SK-N-SH (cell line): ENCODE results near the gene TRMT10B. TPM values are rescaled to one million over a fixed set of nuclear protein-coding genes. Genes with fewer than 3 reads are reported as not detected.

Source experiments
- CTCF ChIA-PET: fragments of 300-600, 350-600 bp; formaldehyde crosslinking; extraction: SDS; loops from one replicate; lab custom pipeline; 2021; lab: Yijun Ruan, JAX
- POLR2A ChIA-PET: fragments of 350-600 bp; sonication (Branson Sonifier 250); formaldehyde crosslinking; extraction: SDS; loops from one replicate; lab custom pipeline; 2020; ENCODE audit warnings: antibody characterized with exemption, inconsistent platforms; lab: Yijun Ruan, JAX
- DNase-seq: peaks from one replicate; pipeline ENCODE4 v3.0.0; 2012
- H2AFZ ChIP-seq: fragments of 200-600 bp; sonication (generic); 2 replicates; pipeline ENCODE4 v1.8.1; 2016; ENCODE audit warnings: antibody characterized with exemption, mild to moderate bottlenecking, low read depth
- H3F3A ChIP-seq: fragments of 200-600 bp; sonication (generic); replicated peaks from 2 replicates; pipeline ENCODE3; 2016; ENCODE audit warnings: antibody characterized with exemption, mild to moderate bottlenecking; ENCODE audit not compliant: insufficient read depth
- H3K27ac ChIP-seq, 2 experiments: fragments of 200-500 bp in 1 of 2; fragments of 200-600 bp in 1 of 2; sonication (Bioruptor generic) in 1 of 2; sonication (generic), shearing (Covaris generic) in 1 of 2; 2 replicates each; pipeline versions ENCODE4 v1.5.1 to v1.6.1; 2014 to 2016; ENCODE audit warnings: low read depth in 2 of 2, inconsistent platforms in 1 of 2, low read length in 1 of 2, mild to moderate bottlenecking in 1 of 2, mixed read lengths in 1 of 2
- H3K27me3 ChIP-seq: fragments of 200-600 bp; sonication (generic), shearing (Covaris generic); 2 replicates; pipeline ENCODE4 v1.6.1; 2016; ENCODE audit warnings: mixed run types; ENCODE audit not compliant: insufficient read depth
- H3K36me3 ChIP-seq, 2 experiments: fragments of 200-500 bp in 1 of 2; fragments of 200-600 bp in 1 of 2; sonication (Bioruptor generic) in 1 of 2; sonication (generic) in 1 of 2; replicated peaks in 1 of 2; 2 replicates each; pipeline versions ENCODE3 to v1.5.1; 2014 to 2016; ENCODE audit warnings: low read length in 1 of 2, mild to moderate bottlenecking in 1 of 2; ENCODE audit not compliant: insufficient read depth in 2 of 2, control insufficient read depth in 1 of 2
- H3K4me1 ChIP-seq, 2 experiments: fragments of 200-500 bp in 1 of 2; fragments of 200-600 bp in 1 of 2; sonication (Bioruptor generic) in 1 of 2; sonication (generic), shearing (Covaris generic) in 1 of 2; 2 replicates each; pipeline versions ENCODE4 v1.5.1 to v1.6.1; 2014 to 2016; ENCODE audit warnings: low read depth in 1 of 2, low read length in 1 of 2, mixed run types in 1 of 2; ENCODE audit not compliant: insufficient read depth in 2 of 2, control insufficient read depth in 1 of 2
- H3K4me2 ChIP-seq: fragments of 200-600 bp; sonication (generic), shearing (Covaris generic); 2 replicates; pipeline ENCODE4 v1.6.1; 2017; ENCODE audit warnings: mixed run types
- H3K4me3 ChIP-seq, 2 experiments: fragments of 200-500 bp in 1 of 2; fragments of 200-600 bp in 1 of 2; sonication (Bioruptor generic) in 1 of 2; sonication (generic), shearing (Covaris generic) in 1 of 2; 2 replicates each; pipeline versions ENCODE4 v1.5.1 to v1.8.1; 2014 to 2016; ENCODE audit warnings: low read depth in 2 of 2, inconsistent platforms in 1 of 2, low read length in 1 of 2, mild to moderate bottlenecking in 1 of 2, mixed read lengths in 1 of 2, moderate library complexity in 1 of 2
- H3K79me2 ChIP-seq: fragments of 200-600 bp; sonication (generic); 2 replicates; pipeline ENCODE4 v1.8.1; 2017; ENCODE audit warnings: mild to moderate bottlenecking; ENCODE audit not compliant: insufficient read depth
- H3K9ac ChIP-seq: fragments of 200-600 bp; sonication (generic); 2 replicates; pipeline ENCODE4 v1.6.1; 2017; ENCODE audit warnings: mixed run types
- H3K9me2 ChIP-seq: fragments of 200-600 bp; sonication (generic); 2 replicates; pipeline ENCODE4 v1.6.1; 2017; ENCODE audit warnings: mixed run types
- H3K9me3 ChIP-seq: fragments of 200-600 bp; sonication (generic); 2 replicates; pipeline ENCODE4 v1.6.1; 2017; ENCODE audit warnings: mixed run types, mild to moderate bottlenecking, moderate library complexity
- H4K20me1 ChIP-seq: fragments of 200-600 bp; sonication (generic); 2 replicates; pipeline ENCODE4 v1.6.1; 2017; ENCODE audit warnings: mild to moderate bottlenecking, mixed run types; ENCODE audit not compliant: insufficient read depth
- CHD2 ChIP-seq: fragments of 150-350 bp; IDR thresholded peaks from 2 replicates; pipeline ENCODE4 v1.6.1; 2018; ENCODE audit warnings: low read length; ENCODE audit not compliant: partially characterized antibody
- ELF1 ChIP-seq: IDR thresholded peaks from 2 replicates; pipeline ENCODE4 v1.4.0; 2012
- EZH2phosphoT487 ChIP-seq: fragments of 200-600 bp; sonication (generic); IDR thresholded peaks from 2 replicates; pipeline ENCODE4 v1.6.1; 2017; ENCODE audit warnings: low read depth, mixed run types, mild to moderate bottlenecking, antibody characterized with exemption, moderate library complexity, borderline replicate concordance
- FOSL2 ChIP-seq: IDR thresholded peaks from 2 replicates; pipeline ENCODE4 v1.4.0; 2012; ENCODE audit warnings: low read depth, mild to moderate bottlenecking, moderate library complexity, borderline replicate concordance
- FOXJ3 ChIP-seq: sonication (generic); formaldehyde crosslinking; IDR thresholded peaks from 2 replicates; pipeline ENCODE4 v1.5.1; 2020; ENCODE audit warnings: mild to moderate bottlenecking, missing genetic modification reagents
- FOXM1 ChIP-seq: IDR thresholded peaks from 2 replicates; pipeline ENCODE4 v1.4.0; 2012; ENCODE audit warnings: low read depth, mild to moderate bottlenecking
- JUND ChIP-seq: IDR thresholded peaks from 2 replicates; pipeline ENCODE4 v1.4.0; 2012
- MEF2A ChIP-seq: IDR thresholded peaks from 2 replicates; pipeline ENCODE4 v1.4.0; 2012; ENCODE audit warnings: low read depth, borderline replicate concordance
- MXI1 ChIP-seq: IDR thresholded peaks from 2 replicates; pipeline ENCODE4 v1.6.1; 2012; ENCODE audit warnings: mild to moderate bottlenecking, low read depth, low read length, improper control_type of control experiment
- NFIC ChIP-seq: IDR thresholded peaks from 2 replicates; pipeline ENCODE4 v1.4.0; 2012; ENCODE audit warnings: borderline replicate concordance
- NRF1 ChIP-seq: IDR thresholded peaks from 2 replicates; pipeline ENCODE4 v1.6.1; 2012; ENCODE audit warnings: low read depth, mild to moderate bottlenecking, low read length
- POLR2AphosphoS5 ChIP-seq: IDR thresholded peaks from 2 replicates; pipeline ENCODE4 v1.6.1; 2012; ENCODE audit warnings: low read depth, low read length
- RAD21 ChIP-seq: IDR thresholded peaks from 2 replicates; pipeline ENCODE4 v1.6.1; 2012; ENCODE audit warnings: mild to moderate bottlenecking, low read length
- RCOR1 ChIP-seq: fragments of 150-350 bp; IDR thresholded peaks from 2 replicates; pipeline ENCODE4 v1.6.1; 2017; ENCODE audit warnings: antibody characterized with exemption, low read length
- RFX5 ChIP-seq: IDR thresholded peaks from 2 replicates; pipeline ENCODE4 v1.6.1; 2012; ENCODE audit warnings: mild to moderate bottlenecking, improper control_type of control experiment, low read length
- RXRA ChIP-seq: IDR thresholded peaks from 2 replicates; pipeline ENCODE4 v1.4.0; 2012; ENCODE audit warnings: low read depth, mild to moderate bottlenecking, borderline replicate concordance
- SIN3A ChIP-seq: IDR thresholded peaks from 2 replicates; pipeline ENCODE4 v1.6.1; 2012; ENCODE audit warnings: low read depth, mild to moderate bottlenecking, low read length, moderate library complexity, borderline replicate concordance
- SMC3 ChIP-seq: IDR thresholded peaks from 2 replicates; pipeline ENCODE4 v1.6.1; 2012; ENCODE audit warnings: low read depth, low read length, improper control_type of control experiment
- TAF1 ChIP-seq: IDR thresholded peaks from 2 replicates; pipeline ENCODE4 v1.6.1; 2012; ENCODE audit warnings: low read depth, mild to moderate bottlenecking, low read length, moderate library complexity, borderline replicate concordance
- YY1 ChIP-seq: IDR thresholded peaks from 2 replicates; pipeline ENCODE4 v1.4.0; 2012; ENCODE audit warnings: low read depth, mild to moderate bottlenecking
- WGBS: methylation state at CpG from one replicate; pipeline ENCODE4 v1.1.6; 2017; ENCODE audit warnings: low lambda C conversion rate; 5-methylcytosine and 5-hydroxymethylcytosine counted together
- polyA plus RNA-seq, 3 experiments: library from polyadenylated mRNA; depleted of rRNA; stranded (reverse); fragments of >200 nt; gene quantifications; 2 replicates each; pipeline ENCODE4 v1.2.3, GENCODE V29; 2012
- TF ChIP-seq, protein P1 (sequence below): IDR thresholded peaks from 2 replicates; pipeline ENCODE4 v1.4.0; 2012; ENCODE audit warnings: low read depth, borderline replicate concordance
- TF ChIP-seq, protein P2 (sequence below): IDR thresholded peaks from 2 replicates; pipeline ENCODE4 v1.4.0; 2012; ENCODE audit warnings: low read depth
- TF ChIP-seq, protein P3 (sequence below): IDR thresholded peaks from 2 replicates; pipeline ENCODE4 v1.6.1; 2012; ENCODE audit warnings: mild to moderate bottlenecking, low read depth, low read length, moderate library complexity
- TF ChIP-seq, protein P4 (sequence below): IDR thresholded peaks from 2 replicates; pipeline ENCODE4 v1.4.0; 2012; ENCODE audit warnings: low read depth, borderline replicate concordance

The TRMT10B gene
- polyA plus RNA-seq, 1 of the 3 experiments (the other 2 are of a cell fraction) = 7.3 TPM

DNA sequence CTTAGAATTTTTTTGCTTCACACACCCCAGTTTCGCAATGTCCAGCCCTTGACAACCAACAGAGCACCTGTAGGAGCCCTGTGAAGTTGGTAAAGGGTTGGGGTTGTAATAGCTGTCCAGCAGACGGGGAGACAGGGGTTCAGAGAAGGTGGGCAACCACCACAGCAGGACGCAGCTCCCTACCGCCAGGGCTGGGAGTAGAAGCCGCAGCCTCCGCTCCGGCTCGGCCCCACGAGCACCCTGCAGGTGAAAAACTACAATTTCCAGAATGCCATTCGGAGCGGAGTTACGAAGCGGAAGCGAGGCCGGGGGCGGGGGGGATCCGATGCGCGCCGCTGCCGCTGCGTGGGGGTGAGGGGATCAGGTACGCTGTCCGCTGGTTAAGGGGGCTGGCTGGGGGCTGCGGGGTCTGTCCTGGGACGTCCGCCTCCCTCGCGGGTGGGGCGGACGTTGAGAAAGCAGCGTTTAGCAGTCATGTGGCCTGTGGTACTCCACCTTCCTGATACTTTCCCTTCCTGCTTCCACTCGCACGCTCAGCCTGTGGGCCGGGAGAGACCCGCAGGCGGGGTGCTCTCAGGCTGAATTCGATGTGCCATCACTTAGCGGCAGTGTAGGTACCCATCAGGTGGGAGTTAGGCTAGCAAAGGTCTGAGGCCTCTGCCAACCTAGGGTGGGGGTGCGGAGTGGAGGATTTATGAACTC, at the start of gene TRMT10B (continued):
- TF ChIP-seq SMC3 (no peak), MEF2A (no peak), RFX5 (no peak), TAF1 (0 out of 2 replicates have a peak, but pooled peaks have one; percentile 38), FOSL2 (no peak), RCOR1 (no peak), NFIC (no peak), POLR2AphosphoS5 (peak; percentile 75), YY1 (no peak), RAD21 (no peak), FOXM1 (no peak), JUND (no peak)
- TF ChIP-seq, protein P1, sequence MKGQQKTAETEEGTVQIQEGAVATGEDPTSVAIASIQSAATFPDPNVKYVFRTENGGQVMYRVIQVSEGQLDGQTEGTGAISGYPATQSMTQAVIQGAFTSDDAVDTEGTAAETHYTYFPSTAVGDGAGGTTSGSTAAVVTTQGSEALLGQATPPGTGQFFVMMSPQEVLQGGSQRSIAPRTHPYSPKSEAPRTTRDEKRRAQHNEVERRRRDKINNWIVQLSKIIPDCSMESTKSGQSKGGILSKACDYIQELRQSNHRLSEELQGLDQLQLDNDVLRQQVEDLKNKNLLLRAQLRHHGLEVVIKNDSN = peak; percentile 64; the same call in 1 of the 2 replicates
- TF ChIP-seq, protein P2, sequence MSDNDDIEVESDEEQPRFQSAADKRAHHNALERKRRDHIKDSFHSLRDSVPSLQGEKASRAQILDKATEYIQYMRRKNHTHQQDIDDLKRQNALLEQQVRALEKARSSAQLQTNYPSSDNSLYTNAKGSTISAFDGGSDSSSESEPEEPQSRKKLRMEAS = peak; percentile 73; the same call in 1 of the 2 replicates

DNA sequence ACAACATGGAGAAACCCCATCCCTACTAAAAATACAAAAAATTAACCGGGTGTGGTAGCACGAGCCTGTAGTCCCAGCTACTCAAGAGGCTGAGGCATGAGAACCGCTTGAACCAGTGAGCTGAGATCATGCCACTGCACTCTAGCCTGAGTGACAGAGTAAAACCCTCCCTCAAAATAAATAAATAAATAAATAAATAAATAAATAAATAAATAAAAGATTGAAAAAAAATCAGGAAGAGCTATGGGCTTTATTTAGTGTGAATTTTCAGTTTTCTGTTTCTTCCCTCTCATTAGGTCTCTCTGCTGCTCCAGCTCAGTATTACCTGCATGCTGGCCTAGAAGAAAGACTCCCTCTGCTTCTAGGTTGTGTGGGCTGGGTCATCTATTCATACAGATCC, 47.8 kb upstream of the TRMT10B start:
- Histone ChIP-seq H4K20me1 (no peaks in the 10 kb centered on the region), H2AFZ (no peak overlapping the region), H3K4me1 (peaks cover 0 to 2% of the 10 kb centered on the region in 2 experiments; a peak in 1 of 4 replicates), H3K4me2 (no peak overlapping the region), H3K79me2 (no peaks in the 10 kb centered on the region), H3K9me2 (no peaks in the 10 kb centered on the region), H3K27ac (no peak overlapping the region), H3K36me3 (no peaks in the 10 kb centered on the region), H3F3A (no peaks in the 10 kb centered on the region), H3K4me3 (no peak overlapping the region), H3K9ac (no peak overlapping the region), H3K9me3 (no peaks in the 10 kb centered on the region), H3K27me3 (no peaks in the 10 kb centered on the region; the same call in 1 of the 2 replicates)
- ChIA-PET POLR2A (no interaction called here), CTCF (interaction anchor here (1.2 kb wide), 1 partner anchor 10 kb away, joined by 4 read pairs; no protein-coding TSS in a partner anchor)
- WGBS = 52% methylated on average over 3 of the region's 3 CpGs
- no peak for DNase-seq
- TF ChIP-seq ELF1 = no peak
- TF ChIP-seq CHD2 = no peak
- TF ChIP-seq RXRA = no peak
- TF ChIP-seq, protein P2 = no peak
- TF ChIP-seq, protein P3, sequence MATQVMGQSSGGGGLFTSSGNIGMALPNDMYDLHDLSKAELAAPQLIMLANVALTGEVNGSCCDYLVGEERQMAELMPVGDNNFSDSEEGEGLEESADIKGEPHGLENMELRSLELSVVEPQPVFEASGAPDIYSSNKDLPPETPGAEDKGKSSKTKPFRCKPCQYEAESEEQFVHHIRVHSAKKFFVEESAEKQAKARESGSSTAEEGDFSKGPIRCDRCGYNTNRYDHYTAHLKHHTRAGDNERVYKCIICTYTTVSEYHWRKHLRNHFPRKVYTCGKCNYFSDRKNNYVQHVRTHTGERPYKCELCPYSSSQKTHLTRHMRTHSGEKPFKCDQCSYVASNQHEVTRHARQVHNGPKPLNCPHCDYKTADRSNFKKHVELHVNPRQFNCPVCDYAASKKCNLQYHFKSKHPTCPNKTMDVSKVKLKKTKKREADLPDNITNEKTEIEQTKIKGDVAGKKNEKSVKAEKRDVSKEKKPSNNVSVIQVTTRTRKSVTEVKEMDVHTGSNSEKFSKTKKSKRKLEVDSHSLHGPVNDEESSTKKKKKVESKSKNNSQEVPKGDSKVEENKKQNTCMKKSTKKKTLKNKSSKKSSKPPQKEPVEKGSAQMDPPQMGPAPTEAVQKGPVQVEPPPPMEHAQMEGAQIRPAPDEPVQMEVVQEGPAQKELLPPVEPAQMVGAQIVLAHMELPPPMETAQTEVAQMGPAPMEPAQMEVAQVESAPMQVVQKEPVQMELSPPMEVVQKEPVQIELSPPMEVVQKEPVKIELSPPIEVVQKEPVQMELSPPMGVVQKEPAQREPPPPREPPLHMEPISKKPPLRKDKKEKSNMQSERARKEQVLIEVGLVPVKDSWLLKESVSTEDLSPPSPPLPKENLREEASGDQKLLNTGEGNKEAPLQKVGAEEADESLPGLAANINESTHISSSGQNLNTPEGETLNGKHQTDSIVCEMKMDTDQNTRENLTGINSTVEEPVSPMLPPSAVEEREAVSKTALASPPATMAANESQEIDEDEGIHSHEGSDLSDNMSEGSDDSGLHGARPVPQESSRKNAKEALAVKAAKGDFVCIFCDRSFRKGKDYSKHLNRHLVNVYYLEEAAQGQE = no peak
- TF ChIP-seq POLR2AphosphoS5 = no peak
- TF ChIP-seq SIN3A = no peak
- no peak for TF ChIP-seq MXI1
- TF ChIP-seq RAD21 = no peak
- TF ChIP-seq FOXJ3 (CRISPR knock-in tag) = no peak
- TF ChIP-seq YY1 = no peak
- TF ChIP-seq, protein P4, sequence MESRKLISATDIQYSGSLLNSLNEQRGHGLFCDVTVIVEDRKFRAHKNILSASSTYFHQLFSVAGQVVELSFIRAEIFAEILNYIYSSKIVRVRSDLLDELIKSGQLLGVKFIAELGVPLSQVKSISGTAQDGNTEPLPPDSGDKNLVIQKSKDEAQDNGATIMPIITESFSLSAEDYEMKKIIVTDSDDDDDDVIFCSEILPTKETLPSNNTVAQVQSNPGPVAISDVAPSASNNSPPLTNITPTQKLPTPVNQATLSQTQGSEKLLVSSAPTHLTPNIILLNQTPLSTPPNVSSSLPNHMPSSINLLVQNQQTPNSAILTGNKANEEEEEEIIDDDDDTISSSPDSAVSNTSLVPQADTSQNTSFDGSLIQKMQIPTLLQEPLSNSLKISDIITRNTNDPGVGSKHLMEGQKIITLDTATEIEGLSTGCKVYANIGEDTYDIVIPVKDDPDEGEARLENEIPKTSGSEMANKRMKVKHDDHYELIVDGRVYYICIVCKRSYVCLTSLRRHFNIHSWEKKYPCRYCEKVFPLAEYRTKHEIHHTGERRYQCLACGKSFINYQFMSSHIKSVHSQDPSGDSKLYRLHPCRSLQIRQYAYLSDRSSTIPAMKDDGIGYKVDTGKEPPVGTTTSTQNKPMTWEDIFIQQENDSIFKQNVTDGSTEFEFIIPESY = no peak
- no peak for TF ChIP-seq SMC3
- no peak for TF ChIP-seq JUND
- TF ChIP-seq NRF1 = no peak
- TF ChIP-seq NFIC = no peak
- no peak for TF ChIP-seq EZH2phosphoT487
